ENCODE measurements around the gene AGER. TPM values are rescaled to one million over a fixed set of nuclear protein-coding genes. Genes with fewer than 3 reads are reported as not detected.

The AGER gene
- total and polyA plus RNA-seq, 9 of the 15 experiments (the other 6 are each of a cell fraction or from before 2014, with no cell fraction given): 1.2 to 11.5 (median 4.1) TPM

- TF ChIP-seq MEF2D (tag; conservative IDR thresholded peaks at IDR 0.05; ENCODE audit: low read depth) (peak; percentile 50; the same call in 1 of the 2 replicates), CREB3 (tag; conservative IDR thresholded peaks at IDR 0.05; ENCODE audit: low read depth) (0 out of 2 replicates have a peak, but pooled peaks have one; percentile 17), CTBP1 (IDR thresholded peaks at IDR 0.05; ENCODE audit: borderline replicate concordance) (peak; percentile 74), OTX1 (CRISPR knock-in tag; IDR thresholded peaks at IDR 0.05) (peak; percentile 65; the same call in 1 of the 2 replicates), SRF (CRISPR knock-in tag; IDR thresholded peaks at IDR 0.05) (peak in 1 of 2 experiments; percentile 64; a peak in 1 of 4 replicates), TEAD1 (CRISPR knock-in tag; IDR thresholded peaks at IDR 0.05) (peak; percentile 90 to 91), NR1H2 (CRISPR knock-in tag; IDR thresholded peaks at IDR 0.05) (0 out of 2 replicates have a peak, but pooled peaks have one; percentile 66), XRCC3 (IDR thresholded peaks at IDR 0.05) (no peak), MEIS2 (IDR thresholded peaks at IDR 0.05; ENCODE audit: partially characterized antibody) (peak; percentile 11), SMARCE1 (IDR thresholded peaks at IDR 0.05) (peak; percentile 66; the same call in 1 of the 2 replicates), ZBTB49 (CRISPR knock-in tag; IDR thresholded peaks at IDR 0.05; ENCODE audit: borderline replicate concordance) (0 out of 2 replicates have a peak, but pooled peaks have one; percentile 29), SPI1 (IDR thresholded peaks at IDR 0.05; ENCODE audit: borderline replicate concordance, low read depth, low read length) (no peak), NFYB (IDR thresholded peaks at IDR 0.05; ENCODE audit: extremely low read depth, insufficient read length) (peak; percentile 73), ZNF79 (CRISPR knock-in tag; IDR thresholded peaks at IDR 0.05; ENCODE audit: low read depth) (no peak), ZC3H8 (IDR thresholded peaks at IDR 0.05) (0 out of 2 replicates have a peak, but pooled peaks have one; percentile 76), ARID1B (IDR thresholded peaks at IDR 0.05) (peak; percentile 50; the same call in 1 of the 2 replicates), MYC (IDR thresholded peaks at IDR 0.05; ENCODE audit: low read depth, low read length) (peak; percentile 35; the same call in 1 of the 2 replicates), MYC (CRISPR knock-in tag; IDR thresholded peaks at IDR 0.05; ENCODE audit: borderline replicate concordance, low read depth) (peak; percentile 72; the same call in 1 of the 2 replicates), MTA1 (IDR thresholded peaks at IDR 0.05; ENCODE audit: borderline replicate concordance) (peak; percentile 12; the same call in 1 of the 2 replicates), POLR2B (IDR thresholded peaks at IDR 0.05; ENCODE audit: low read depth, partially characterized antibody) (peak; percentile 82), GTF2F1 (IDR thresholded peaks at IDR 0.05; ENCODE audit: low read depth, low read length) (0 out of 2 replicates have a peak, but pooled peaks have one; percentile 13), E2F4 (CRISPR knock-in tag; IDR thresholded peaks at IDR 0.05; ENCODE audit: low read depth) (no peak), ZBTB17 (CRISPR knock-in tag; IDR thresholded peaks at IDR 0.05) (0 out of 2 replicates have a peak, but pooled peaks have one; percentile 8), ZNF766 (CRISPR knock-in tag; conservative IDR thresholded peaks at IDR 0.05) (peak; percentile 45; the same call in 1 of the 2 replicates)
Measured at GRCh38 chr6:32194825-32195651, 11.0 kb upstream of the AGER start (continued).
